IPS DF 19.7 (cell line): ENCODE measurements around the gene ST6GALNAC4.
"Not testable (repeated sequence)": the region's sequence is repeated elsewhere in the genome, so short reads cannot be mapped to it uniquely, and the experiment has no call there.

ENCODE experiments used
- DNase-seq: peaks from one replicate; pipeline ENCODE4 v3.0.0-alpha.2; 2013; ENCODE audit warnings: low read depth, low spot score

ST6GALNAC4 gene

GRCh38 chr9:127872369-127873222 is 44.2 kb downstream of the ST6GALNAC4 start:
- DNase-seq: no peak

- no peak for DNase-seq
Observed at GRCh38 chr9:127871531-127871930, 45.3 kb downstream of the ST6GALNAC4 start.

- DNase-seq: no peak
Observed at GRCh38 chr9:127870887-127871286, 46.0 kb downstream of the ST6GALNAC4 start.

- DNase-seq: not testable (repeated sequence)
Observed at GRCh38 chr9:127870153-127870491, 46.7 kb downstream of the ST6GALNAC4 start.

GRCh38 chr9:127869310-127870152 is 47.3 kb downstream of the ST6GALNAC4 start:
- DNase-seq: no peak

GRCh38 chr9:127868278-127868902 is 48.5 kb downstream of the ST6GALNAC4 start:
- DNase-seq: no peak

- no peak for DNase-seq
Observed at GRCh38 chr9:127867356-127868277, 49.2 kb downstream of the ST6GALNAC4 start.

GRCh38 chr9:127866535-127866934 is 50.3 kb downstream of the ST6GALNAC4 start:
- no peak for DNase-seq

GRCh38 chr9:127865645-127866464 is 51.0 kb downstream of the ST6GALNAC4 start:
- DNase-seq: no peak

- DNase-seq: no peak
Observed at GRCh38 chr9:127863191-127863621, 53.6 kb downstream of the ST6GALNAC4 start.

- DNase-seq: no peak
Observed at GRCh38 chr9:127862075-127863011, 54.5 kb downstream of the ST6GALNAC4 start.

GRCh38 chr9:127860779-127861178 is 56.1 kb downstream of the ST6GALNAC4 start:
- DNase-seq: no peak

- DNase-seq: no peak
Observed at GRCh38 chr9:127860260-127860659, 56.6 kb downstream of the ST6GALNAC4 start.

GRCh38 chr9:127858041-127858512 is 58.8 kb downstream of the ST6GALNAC4 start:
- no peak for DNase-seq
